GM19240 (cell line): ENCODE results near the gene DNAJC5.
"Not testable (repeated sequence)": the region's sequence is repeated elsewhere in the genome, so short reads cannot be mapped to it uniquely, and the experiment has no call there.

Experiments used
- DNase-seq: peaks from one replicate; pipeline ENCODE4 v3.0.0; 2011; ENCODE audit warnings: low spot score; ENCODE audit not compliant: insufficient read length

The DNAJC5 gene

GRCh38 chr20:63861365-63861934 lies 33.5 kb upstream of the DNAJC5 start, which contains the start of gene ABHD16B:
TSS of gene ABHD16B (plus strand) at chr20:63861498. CDS start at chr20:63861541, 43 bp downstream.
- DNase-seq, result no peak

- no peak for DNase-seq
Observed at GRCh38 chr20:63861981-63862901, 32.7 kb upstream of the DNAJC5 start.

- DNase-seq, result no peak
Observed at GRCh38 chr20:63863021-63863797, 31.7 kb upstream of the DNAJC5 start.

- peak; percentile 99 for DNase-seq
Observed at GRCh38 chr20:63863798-63864544, 31.0 kb upstream of the DNAJC5 start.

GRCh38 chr20:63864545-63864977 lies 30.4 kb upstream of the DNAJC5 start:
- DNase-seq, result no peak

- DNase-seq, result peak; percentile 99
Observed at GRCh38 chr20:63864978-63865640, 29.8 kb upstream of the DNAJC5 start, which contains the start of gene TPD52L2. TSS of gene TPD52L2 (plus strand) at chr20:63865270. CDS start at chr20:63865366, 96 bp downstream.

GRCh38 chr20:63867042-63867441 lies 27.9 kb upstream of the DNAJC5 start:
- DNase-seq, result not testable (repeated sequence)

- no peak for DNase-seq
Observed at GRCh38 chr20:63868264-63868663, 26.7 kb upstream of the DNAJC5 start.

- no peak for DNase-seq
Observed at GRCh38 chr20:63873477-63873971, 21.4 kb upstream of the DNAJC5 start.

GRCh38 chr20:63874241-63874640 lies 20.7 kb upstream of the DNAJC5 start:
- DNase-seq, result not testable (repeated sequence)

- DNase-seq, result no peak
Observed at GRCh38 chr20:63876489-63877036, 18.4 kb upstream of the DNAJC5 start.

- no peak for DNase-seq
Observed at GRCh38 chr20:63877755-63878470, 17.0 kb upstream of the DNAJC5 start.

- DNase-seq, result no peak
Observed at GRCh38 chr20:63878899-63879663, 15.8 kb upstream of the DNAJC5 start.

GRCh38 chr20:63880901-63881300 lies 14.0 kb upstream of the DNAJC5 start:
- DNase-seq, result not testable (repeated sequence)

GRCh38 chr20:63881451-63882226 lies 13.3 kb upstream of the DNAJC5 start:
- DNase-seq, result no peak

GRCh38 chr20:63882257-63883200 lies 12.4 kb upstream of the DNAJC5 start:
- DNase-seq, result no peak

- DNase-seq, result no peak
Observed at GRCh38 chr20:63883201-63883593, 11.7 kb upstream of the DNAJC5 start.
